H1 (cell line): ENCODE results near the gene CYTH1. TPM values are rescaled to one million over a fixed set of nuclear protein-coding genes. Genes with fewer than 3 reads are reported as not detected.

Experiments used
- CTCF ChIA-PET: fragments of 300-600 bp; sonication (Branson Sonifier 250); formaldehyde crosslinking; loops from one replicate; lab custom pipeline; 2021; ENCODE audit not compliant: partially characterized antibody; lab: Charles Lee
- POLR2A ChIA-PET: fragments of 300-600 bp; sonication (Branson Sonifier 250); formaldehyde crosslinking; loops from one replicate; lab custom pipeline; 2021; ENCODE audit warnings: inconsistent platforms; ENCODE audit not compliant: partially characterized antibody; lab: Charles Lee
- DNase-seq, 2 experiments: peaks; one replicate each; pipeline versions ENCODE4 v3.0.0 to v3.0.0-alpha.2; 2010 to 2022; ENCODE audit warnings: low spot score in 2 of 2, low read depth in 1 of 2, mixed read lengths in 1 of 2
- FAIRE-seq: peaks from 2 replicates; lab custom pipeline; 2011; peaks lifted over from hg19 to GRCh38; lab: Jason Lieb, UNC
- H2AFZ ChIP-seq: 2 replicates; pipeline ENCODE4 v1.8.1; 2012; ENCODE audit warnings: low read length, inconsistent platforms
- H2AK5ac ChIP-seq: 2 replicates; pipeline ENCODE4 v1.6.1; 2013; ENCODE audit warnings: low read depth, low read length
- H2BK120ac ChIP-seq: replicated peaks from 2 replicates; pipeline ENCODE3; 2013; ENCODE audit warnings: low read depth, low read length, inconsistent platforms
- H2BK12ac ChIP-seq: 2 replicates; pipeline ENCODE4 v1.6.1; 2013; ENCODE audit warnings: low read depth, low read length
- H2BK15ac ChIP-seq: 2 replicates; pipeline ENCODE4 v1.6.1; 2013; ENCODE audit warnings: low read length
- H2BK20ac ChIP-seq: 2 replicates; pipeline ENCODE4 v1.6.1; 2013; ENCODE audit warnings: low read length
- H2BK5ac ChIP-seq: 2 replicates; pipeline ENCODE4 v1.6.1; 2013; ENCODE audit warnings: low read depth, low read length
- H3K14ac ChIP-seq: 2 replicates; pipeline ENCODE4 v1.6.1; 2013; ENCODE audit warnings: inconsistent platforms; ENCODE audit not compliant: insufficient read length
- H3K18ac ChIP-seq: 2 replicates; pipeline ENCODE4 v1.6.1; 2013; ENCODE audit warnings: low read length; ENCODE audit errors: extremely low read depth
- H3K23ac ChIP-seq: 2 replicates; pipeline ENCODE4 v1.6.1; 2013; ENCODE audit warnings: inconsistent platforms; ENCODE audit not compliant: insufficient read length
- H3K23me2 ChIP-seq: 2 replicates; pipeline ENCODE4 v1.6.1; 2013; ENCODE audit warnings: low read depth, low read length
- H3K27ac ChIP-seq: 2 replicates; pipeline ENCODE4 v1.6.1; 2011; ENCODE audit warnings: low read depth, low read length, inconsistent platforms
- H3K27me3 ChIP-seq, 4 experiments: replicated peaks in 1 of 4; 1 replicate in 1 of 4; 2 replicates in 3 of 4; pipeline versions ENCODE4 v1.6.1 to v1.8.1; 2011 to 2013; ENCODE audit warnings: low read length in 3 of 4, mild to moderate bottlenecking in 3 of 4, inconsistent platforms in 2 of 4, mixed read lengths in 2 of 4, moderate library complexity in 1 of 4; ENCODE audit not compliant: control insufficient read depth in 3 of 4, insufficient read depth in 3 of 4; ENCODE audit errors: extremely low read depth in 1 of 4
- H3K36me3 ChIP-seq, 4 experiments: 2 replicates each; pipeline versions ENCODE4 v1.6.1 to v1.8.1; 2011 to 2013; ENCODE audit warnings: mild to moderate bottlenecking in 4 of 4, low read length in 3 of 4, moderate library complexity in 2 of 4, control low read depth in 1 of 4, inconsistent platforms in 1 of 4; ENCODE audit not compliant: insufficient read depth in 4 of 4, control insufficient read depth in 2 of 4
- H3K4ac ChIP-seq: replicated peaks from 2 replicates; pipeline ENCODE3; 2013; ENCODE audit warnings: low read length, low read depth, mixed read lengths, inconsistent platforms; ENCODE audit not compliant: insufficient read length
- H3K4me1 ChIP-seq, 4 experiments: replicated peaks in 1 of 4; 1 replicate in 1 of 4; 2 replicates in 3 of 4; pipeline versions ENCODE4 v1.6.1 to v1.8.1; 2011 to 2013; ENCODE audit warnings: low read length in 3 of 4, inconsistent platforms in 2 of 4, mixed read lengths in 1 of 4; ENCODE audit not compliant: insufficient read depth in 4 of 4, control insufficient read depth in 3 of 4
- H3K4me2 ChIP-seq, 2 experiments: 2 replicates each; pipeline versions ENCODE4 v1.6.1 to v1.8.1; 2011 to 2013; ENCODE audit warnings: low read depth in 2 of 2, low read length in 2 of 2, control low read depth in 1 of 2, inconsistent platforms in 1 of 2, mild to moderate bottlenecking in 1 of 2; ENCODE audit not compliant: insufficient read depth in 1 of 2
- H3K4me3 ChIP-seq, 4 experiments: fragments of 200-600, 300-600 bp in 1 of 4; sonication (generic), shearing (Covaris generic), sonication (Bioruptor Twin) in 1 of 4; 2 replicates each; pipeline versions ENCODE4 v1.5.1 to v1.8.1; 2011 to 2016; ENCODE audit warnings: low read length in 4 of 4, low read depth in 3 of 4, control low read depth in 2 of 4, inconsistent platforms in 2 of 4, mild to moderate bottlenecking in 2 of 4, mixed read lengths in 1 of 4, moderate library complexity in 1 of 4; ENCODE audit not compliant: insufficient read depth in 2 of 4; ENCODE audit errors: extremely low read depth in 1 of 4
- H3K56ac ChIP-seq: replicated peaks from 2 replicates; pipeline ENCODE3; 2013; ENCODE audit warnings: low read depth, mild to moderate bottlenecking, mixed read lengths, low read length, inconsistent platforms; ENCODE audit not compliant: insufficient read length
- H3K79me1 ChIP-seq: 2 replicates; pipeline ENCODE4 v1.6.1; 2013; ENCODE audit warnings: low read depth, low read length, control low read depth
- H3K79me2 ChIP-seq, 2 experiments: 2 replicates each; pipeline versions ENCODE4 v1.6.1 to v1.8.1; 2012 to 2013; ENCODE audit warnings: low read length in 2 of 2, mild to moderate bottlenecking in 2 of 2, inconsistent platforms in 1 of 2; ENCODE audit not compliant: insufficient read depth in 2 of 2, control insufficient read depth in 1 of 2
- H3K9ac ChIP-seq, 4 experiments: replicated peaks in 1 of 4; 1 replicate in 1 of 4; 2 replicates in 3 of 4; pipeline versions ENCODE4 v1.6.1 to v1.8.1; 2011 to 2013; ENCODE audit warnings: low read depth in 3 of 4, low read length in 3 of 4, control low read depth in 2 of 4, mild to moderate bottlenecking in 2 of 4, moderate library complexity in 2 of 4, inconsistent platforms in 1 of 4; ENCODE audit errors: extremely low read depth in 1 of 4
- H3K9me3 ChIP-seq, 2 experiments: 2 replicates each; pipeline versions ENCODE4 v1.6.1 to v1.8.1; 2012 to 2013; ENCODE audit warnings: mild to moderate bottlenecking in 2 of 2, moderate library complexity in 2 of 2, control low read depth in 1 of 2, inconsistent platforms in 1 of 2, low read depth in 1 of 2, low read length in 1 of 2, mixed read lengths in 1 of 2; ENCODE audit not compliant: insufficient read depth in 2 of 2
- H4K20me1 ChIP-seq, 2 experiments: replicated peaks in 1 of 2; 2 replicates each; pipeline versions ENCODE3 to v1.8.1; 2011 to 2013; ENCODE audit warnings: inconsistent platforms in 2 of 2, low read length in 2 of 2, mild to moderate bottlenecking in 1 of 2; ENCODE audit not compliant: insufficient read depth in 2 of 2, control insufficient read depth in 1 of 2
- H4K5ac ChIP-seq: 2 replicates; pipeline ENCODE4 v1.6.1; 2013; ENCODE audit warnings: low read length, low read depth, mixed read lengths, inconsistent platforms; ENCODE audit not compliant: insufficient read length
- H4K8ac ChIP-seq: 2 replicates; pipeline ENCODE4 v1.8.0; 2013; ENCODE audit warnings: mild to moderate bottlenecking, moderate library complexity, low read length, inconsistent platforms; ENCODE audit not compliant: insufficient read depth; ENCODE audit errors: extremely low read depth
- H4K91ac ChIP-seq: replicated peaks from 2 replicates; pipeline ENCODE3; 2013; ENCODE audit warnings: low read length, mixed read lengths, inconsistent platforms; ENCODE audit not compliant: insufficient read length
- CREB1 ChIP-seq: IDR thresholded peaks from 2 replicates; pipeline ENCODE4 v1.6.1; 2012; ENCODE audit warnings: inconsistent platforms
- EZH2 ChIP-seq: fragments of 200-600 bp; sonication (generic); IDR thresholded peaks from 2 replicates; pipeline ENCODE4 v1.7.1; 2012; ENCODE audit warnings: low read depth, mild to moderate bottlenecking, moderate library complexity, low read length, inconsistent platforms; ENCODE audit not compliant: severe bottlenecking
- JUND ChIP-seq: IDR thresholded peaks from 2 replicates; pipeline ENCODE4 v1.6.1; 2011; ENCODE audit warnings: mild to moderate bottlenecking, improper control_type of control experiment, low read length
- NANOG ChIP-seq: IDR thresholded peaks from 2 replicates; pipeline ENCODE4 v1.6.1; 2011; ENCODE audit warnings: low read length, low read depth, mild to moderate bottlenecking, inconsistent platforms; ENCODE audit not compliant: insufficient read depth, poor library complexity, severe bottlenecking
- RNF2 ChIP-seq: fragments of 200-900, 300-1000 bp; sonication (generic); IDR thresholded peaks from 2 replicates; pipeline ENCODE4 v1.7.1; 2016; ENCODE audit warnings: borderline replicate concordance, low read depth, mild to moderate bottlenecking, antibody characterized with exemption, low read length; ENCODE audit not compliant: poor library complexity, severe bottlenecking; ENCODE audit errors: missing control alignments
- SAP30 ChIP-seq: fragments of 300-600 bp; sonication (generic); IDR thresholded peaks from 2 replicates; pipeline ENCODE4 v1.7.1; 2012; ENCODE audit warnings: low read length, moderate library complexity, mild to moderate bottlenecking, inconsistent platforms; ENCODE audit not compliant: insufficient read depth, insufficient replicate concordance
- SIX5 ChIP-seq: IDR thresholded peaks from 2 replicates; pipeline ENCODE4 v1.6.1; 2011; ENCODE audit warnings: mild to moderate bottlenecking, low read depth, low read length
- WGBS, 2 experiments: shearing (Covaris generic) in 1 of 2; methylation state at CpG; one replicate each; pipeline versions ENCODE4 v1.1.6 to v1.1.7; 2013 to 2015; ENCODE audit warnings: low lambda C conversion rate in 2 of 2, mixed read lengths in 2 of 2, inconsistent platforms in 1 of 2, low coverage in 1 of 2, missing lambda C conversion rate in 1 of 2; ENCODE audit not compliant: insufficient replicate concordance in 2 of 2, insufficient coverage in 1 of 2, insufficient read length in 1 of 2; ENCODE audit errors: extremely low coverage in 1 of 2, missing lambda C conversion rate in 1 of 2; 5-methylcytosine and 5-hydroxymethylcytosine counted together
- polyA plus RNA-seq, 7 experiments: library from polyadenylated mRNA; depleted of rRNA in 3 of 7; stranded (reverse) in 5 of 7; unstranded in 2 of 7; fragments of >200 nt in 5 of 7; fragments of 200-250 nt in 2 of 7; gene quantifications; 1 replicate in 5 of 7; 2 replicates in 1 of 7; 4 replicates in 1 of 7; pipeline versions ENCODE4 v1.2.1 to v1.2.3, GENCODE V29; 2011 to 2013; ENCODE audit warnings: missing spikeins in 2 of 7, mixed read lengths in 2 of 7
- total RNA-seq: library from RNA; stranded (reverse); fragmentation: NEBNext Ultra II Directional; extraction: Animal tissue kit (Norgen Biotek cat#: 25700); gene quantifications from 2 replicates; pipeline ENCODE4 v1.2.1, GENCODE V29; 2021

The CYTH1 gene
- total and polyA plus RNA-seq, 2 of the 8 experiments (the other 6 are each of a cell fraction or from before 2014, with no cell fraction given) = 12.8 to 14.8 TPM

GRCh38 chr17:78795861-78796516, 13.9 kb upstream of the CYTH1 start:
- ChIA-PET POLR2A (interaction anchor here (0.9 kb wide), 1 partner anchor 12 kb away, joined by 4 read pairs; no protein-coding TSS in a partner anchor), CTCF (no interaction called here)
- Histone ChIP-seq H3K9me3 (no peaks in the 10 kb centered on the region), H4K91ac (no peak overlapping the region), H3K4me3 (no peak overlapping the region), H4K20me1 (peaks cover 12 to 13% of the 10 kb centered on the region in 2 experiments), H3K79me1 (peaks cover 3% of the 10 kb centered on the region; the same call in 1 of the 2 replicates), H3K4me2 (no peak overlapping the region), H2BK20ac (no peak overlapping the region), H3K23ac (no peak overlapping the region), H3K27ac (no peak overlapping the region), H3K4ac (no peak overlapping the region), H3K4me1 (no peaks in the 10 kb centered on the region), H2BK12ac (no peak overlapping the region), H3K36me3 (peaks cover 20 to 45% (median 35%) of the 10 kb centered on the region in 4 experiments), H2AK5ac (no peak overlapping the region), H3K56ac (no peak overlapping the region), H4K5ac (no peak overlapping the region), H3K18ac (no peak overlapping the region), H2BK15ac (no peak overlapping the region), H3K14ac (no peak overlapping the region), H3K27me3 (no peaks in the 10 kb centered on the region), H3K23me2 (peaks cover 2% of the 10 kb centered on the region; the same call in 1 of the 2 replicates), H3K79me2 (no peaks in the 10 kb centered on the region), H4K8ac (no peak overlapping the region), H2BK120ac (no peak overlapping the region), H3K9ac (no peak overlapping the region), H2BK5ac (no peak overlapping the region), H2AFZ (no peak overlapping the region)
- 87% methylated on average over 14 of the region's 14 CpGs; no CpG with 5 or more reads in 1 of the 2 experiments for WGBS, 2 experiments
- DNase-seq = no peak
- FAIRE-seq = no peak
- TF ChIP-seq SIX5 = no peak
- no peak for TF ChIP-seq JUND
- TF ChIP-seq RNF2 = no peak
- no peak for TF ChIP-seq NANOG
- TF ChIP-seq SAP30 = no peak
- no peak for TF ChIP-seq EZH2
- no peak for TF ChIP-seq CREB1
